Panc1 (cell line): ENCODE measurements around the gene TMEM222. TPM values are rescaled to one million over a fixed set of nuclear protein-coding genes. Genes with fewer than 3 reads are reported as not detected.

Source experiments
- ATAC-seq: fragments of 200-7000 bp; cut with Tn5 transposase; 2 replicates; pipeline ENCODE4 v1.9.1; 2020; ENCODE audit warnings: mild to moderate bottlenecking, moderate library complexity
- BruUV-seq: library from RNA; stranded (reverse); fragments of 400-500 nt; replicated peaks from 2 replicates; lab custom pipeline; 2021; lab: Mats Ljungman, UMichigan
- CTCF ChIA-PET: fragments of 300-600 bp; sonication (Branson Sonifier 250); formaldehyde crosslinking; loops from one replicate; lab custom pipeline; 2022; ENCODE audit warnings: antibody characterized with exemption; lab: Charles Lee
- POLR2A ChIA-PET: fragments of 300-600 bp; sonication (Branson Sonifier 250); formaldehyde crosslinking; loops from one replicate; lab custom pipeline; 2022; ENCODE audit warnings: antibody characterized with exemption; lab: Charles Lee
- DNase-seq: peaks from one replicate; pipeline ENCODE4 v3.0.0-alpha.2; 2010; ENCODE audit warnings: low read depth, low spot score
- H3K27ac ChIP-seq: 2 replicates; pipeline ENCODE4 v1.5.1; 2011; ENCODE audit warnings: mild to moderate bottlenecking, low read length, inconsistent platforms
- H3K27me3 ChIP-seq: fragments of 200-500 bp; sonication (Bioruptor generic); 2 replicates; pipeline ENCODE4 v1.6.0; 2014; ENCODE audit warnings: low read length, inconsistent platforms; ENCODE audit not compliant: control insufficient read depth, insufficient read depth
- H3K36me3 ChIP-seq: fragments of 200-500 bp; sonication (Bioruptor generic); 2 replicates; pipeline ENCODE4 v1.5.1; 2014; ENCODE audit warnings: inconsistent platforms, mild to moderate bottlenecking, low read length, moderate library complexity; ENCODE audit not compliant: control insufficient read depth, insufficient read depth
- H3K4me1 ChIP-seq: 2 replicates; pipeline ENCODE4 v1.5.1; 2011; ENCODE audit warnings: inconsistent platforms, mild to moderate bottlenecking, low read length, moderate library complexity; ENCODE audit not compliant: control insufficient read depth, insufficient read depth
- H3K4me3 ChIP-seq, 2 experiments: 2 replicates each; pipeline ENCODE4 v1.5.1; 2011 to 2012; ENCODE audit warnings: low read depth in 2 of 2, low read length in 2 of 2, mild to moderate bottlenecking in 2 of 2, inconsistent platforms in 1 of 2, moderate library complexity in 1 of 2
- H3K9me3 ChIP-seq: fragments of 200-500 bp; sonication (Bioruptor generic); 2 replicates; pipeline ENCODE4 v1.5.1; 2014; ENCODE audit warnings: low read depth, mild to moderate bottlenecking, inconsistent platforms, low read length, moderate library complexity; ENCODE audit not compliant: control insufficient read depth, insufficient read depth
- POLR2AphosphoS5 ChIP-seq: IDR thresholded peaks from 2 replicates; pipeline ENCODE4 v1.6.1; 2012; ENCODE audit warnings: mild to moderate bottlenecking, low read depth, low read length, moderate library complexity
- SIN3A ChIP-seq: IDR thresholded peaks from 2 replicates; pipeline ENCODE4 v1.6.1; 2012; ENCODE audit warnings: low read depth, mild to moderate bottlenecking, low read length, moderate library complexity, borderline replicate concordance; ENCODE audit not compliant: insufficient read depth
- TCF7L2 ChIP-seq: IDR thresholded peaks from 2 replicates; pipeline ENCODE4 v1.6.1; 2011; ENCODE audit warnings: mild to moderate bottlenecking, low read depth, low read length, inconsistent platforms
- in situ Hi-C: cut with HindIII; loops from 2 replicates; pipeline ENCODE4 v1.10.0; 2016; ENCODE audit warnings: low sequenced_read_pairs, low pct_unique_long_range_greater_than_20kb
- intact Hi-C: fragments of 100-400 bp; cut with micrococcal nuclease; formaldehyde crosslinking; loops from one replicate; pipeline ENCODE4 v1.10.0; 2022; ENCODE audit not compliant: unreplicated experiment
- total RNA-seq: library from RNA; stranded (reverse); gene quantifications from one replicate; pipeline ENCODE4 v1.2.1, GENCODE V29; 2021; ENCODE audit not compliant: unreplicated experiment
- TF ChIP-seq, protein P1 (sequence below), 2 experiments: IDR thresholded peaks; 2 replicates each; pipeline ENCODE4 v1.6.1; 2011 to 2012; ENCODE audit warnings: low read depth in 2 of 2, control low read depth in 1 of 2, low read length in 1 of 2, mild to moderate bottlenecking in 1 of 2, moderate library complexity in 1 of 2; ENCODE audit not compliant: insufficient read depth in 1 of 2
- TF ChIP-seq, protein P2 (sequence below): fragments of 450-650 bp; IDR thresholded peaks from 2 replicates; pipeline ENCODE4 v1.5.1; 2017; ENCODE audit warnings: mild to moderate bottlenecking

The TMEM222 gene
- total RNA-seq, 1 experiment from 2014 or later, result 55.3 TPM

DNA sequence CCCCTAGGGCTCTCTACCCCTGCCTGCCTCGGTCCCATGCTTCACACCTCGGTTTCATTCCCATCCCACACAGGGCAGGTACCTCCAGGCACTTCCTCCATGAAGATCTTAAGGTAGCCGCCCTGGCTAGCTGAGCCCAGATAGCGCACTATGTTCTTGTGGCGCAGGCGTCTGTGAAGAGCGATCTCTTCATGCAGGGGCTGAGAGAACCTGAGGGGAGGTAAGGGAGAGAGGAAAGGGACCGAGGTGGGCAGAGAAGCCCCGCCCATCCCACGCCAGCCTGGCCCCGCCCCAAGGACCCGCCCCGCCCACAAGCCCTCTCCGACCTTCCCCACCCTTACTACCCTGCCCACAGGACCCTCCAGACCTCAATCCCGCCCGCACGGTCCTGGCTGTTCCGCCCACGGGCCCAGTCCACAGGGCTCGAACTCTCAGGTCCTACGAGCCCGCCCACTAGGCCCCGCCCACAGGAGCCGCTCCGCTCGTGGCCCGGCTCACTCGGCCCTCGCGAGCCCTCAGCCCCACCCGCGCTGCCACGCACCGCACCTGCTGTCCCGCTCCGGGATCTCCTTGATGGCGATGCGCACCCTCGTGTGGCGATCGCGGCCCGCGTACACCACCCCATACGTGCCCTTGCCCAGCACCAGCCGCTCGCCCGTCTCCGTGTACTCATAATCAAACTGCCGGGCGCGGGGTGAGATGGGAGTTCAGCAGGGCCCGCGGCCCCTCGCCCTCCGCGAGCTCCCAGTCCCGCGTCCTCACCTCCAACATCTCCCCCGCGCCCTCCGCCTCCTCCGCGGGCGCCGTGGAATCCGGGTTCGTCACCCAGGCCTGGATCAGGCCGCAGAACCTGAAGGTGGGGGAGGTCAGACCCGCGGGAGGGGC is 38.4 kb downstream of the TMEM222 start:
- ChIA-PET CTCF (no interaction called here), POLR2A (no interaction called here)
- Histone ChIP-seq H3K4me1 (peaks cover 7% of the 10 kb centered on the region), H3K27ac (no peak overlapping the region), H3K27me3 (no peaks in the 10 kb centered on the region), H3K36me3 (no peaks in the 10 kb centered on the region; the same call in 1 of the 2 replicates), H3K9me3 (no peaks in the 10 kb centered on the region), H3K4me3 (no peak overlapping the region)
- in situ Hi-C loops, result no loop called here
- DNase-seq (no peak), ATAC-seq (no peak)
- no TSS peak for BruUV-seq
- TF ChIP-seq POLR2AphosphoS5, result no peak
- TF ChIP-seq, protein P1, sequence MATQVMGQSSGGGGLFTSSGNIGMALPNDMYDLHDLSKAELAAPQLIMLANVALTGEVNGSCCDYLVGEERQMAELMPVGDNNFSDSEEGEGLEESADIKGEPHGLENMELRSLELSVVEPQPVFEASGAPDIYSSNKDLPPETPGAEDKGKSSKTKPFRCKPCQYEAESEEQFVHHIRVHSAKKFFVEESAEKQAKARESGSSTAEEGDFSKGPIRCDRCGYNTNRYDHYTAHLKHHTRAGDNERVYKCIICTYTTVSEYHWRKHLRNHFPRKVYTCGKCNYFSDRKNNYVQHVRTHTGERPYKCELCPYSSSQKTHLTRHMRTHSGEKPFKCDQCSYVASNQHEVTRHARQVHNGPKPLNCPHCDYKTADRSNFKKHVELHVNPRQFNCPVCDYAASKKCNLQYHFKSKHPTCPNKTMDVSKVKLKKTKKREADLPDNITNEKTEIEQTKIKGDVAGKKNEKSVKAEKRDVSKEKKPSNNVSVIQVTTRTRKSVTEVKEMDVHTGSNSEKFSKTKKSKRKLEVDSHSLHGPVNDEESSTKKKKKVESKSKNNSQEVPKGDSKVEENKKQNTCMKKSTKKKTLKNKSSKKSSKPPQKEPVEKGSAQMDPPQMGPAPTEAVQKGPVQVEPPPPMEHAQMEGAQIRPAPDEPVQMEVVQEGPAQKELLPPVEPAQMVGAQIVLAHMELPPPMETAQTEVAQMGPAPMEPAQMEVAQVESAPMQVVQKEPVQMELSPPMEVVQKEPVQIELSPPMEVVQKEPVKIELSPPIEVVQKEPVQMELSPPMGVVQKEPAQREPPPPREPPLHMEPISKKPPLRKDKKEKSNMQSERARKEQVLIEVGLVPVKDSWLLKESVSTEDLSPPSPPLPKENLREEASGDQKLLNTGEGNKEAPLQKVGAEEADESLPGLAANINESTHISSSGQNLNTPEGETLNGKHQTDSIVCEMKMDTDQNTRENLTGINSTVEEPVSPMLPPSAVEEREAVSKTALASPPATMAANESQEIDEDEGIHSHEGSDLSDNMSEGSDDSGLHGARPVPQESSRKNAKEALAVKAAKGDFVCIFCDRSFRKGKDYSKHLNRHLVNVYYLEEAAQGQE (IDR thresholded peaks at IDR 0.05; ENCODE audit: insufficient read depth in 1 of 2, low read depth in 2 of 2, low read length in 1 of 2), result no peak
- TF ChIP-seq TCF7L2, result no peak
- TF ChIP-seq SIN3A, result no peak
- TF ChIP-seq, protein P2, sequence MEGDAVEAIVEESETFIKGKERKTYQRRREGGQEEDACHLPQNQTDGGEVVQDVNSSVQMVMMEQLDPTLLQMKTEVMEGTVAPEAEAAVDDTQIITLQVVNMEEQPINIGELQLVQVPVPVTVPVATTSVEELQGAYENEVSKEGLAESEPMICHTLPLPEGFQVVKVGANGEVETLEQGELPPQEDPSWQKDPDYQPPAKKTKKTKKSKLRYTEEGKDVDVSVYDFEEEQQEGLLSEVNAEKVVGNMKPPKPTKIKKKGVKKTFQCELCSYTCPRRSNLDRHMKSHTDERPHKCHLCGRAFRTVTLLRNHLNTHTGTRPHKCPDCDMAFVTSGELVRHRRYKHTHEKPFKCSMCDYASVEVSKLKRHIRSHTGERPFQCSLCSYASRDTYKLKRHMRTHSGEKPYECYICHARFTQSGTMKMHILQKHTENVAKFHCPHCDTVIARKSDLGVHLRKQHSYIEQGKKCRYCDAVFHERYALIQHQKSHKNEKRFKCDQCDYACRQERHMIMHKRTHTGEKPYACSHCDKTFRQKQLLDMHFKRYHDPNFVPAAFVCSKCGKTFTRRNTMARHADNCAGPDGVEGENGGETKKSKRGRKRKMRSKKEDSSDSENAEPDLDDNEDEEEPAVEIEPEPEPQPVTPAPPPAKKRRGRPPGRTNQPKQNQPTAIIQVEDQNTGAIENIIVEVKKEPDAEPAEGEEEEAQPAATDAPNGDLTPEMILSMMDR, result no peak
- intact Hi-C loops, result no loop called here

DNA sequence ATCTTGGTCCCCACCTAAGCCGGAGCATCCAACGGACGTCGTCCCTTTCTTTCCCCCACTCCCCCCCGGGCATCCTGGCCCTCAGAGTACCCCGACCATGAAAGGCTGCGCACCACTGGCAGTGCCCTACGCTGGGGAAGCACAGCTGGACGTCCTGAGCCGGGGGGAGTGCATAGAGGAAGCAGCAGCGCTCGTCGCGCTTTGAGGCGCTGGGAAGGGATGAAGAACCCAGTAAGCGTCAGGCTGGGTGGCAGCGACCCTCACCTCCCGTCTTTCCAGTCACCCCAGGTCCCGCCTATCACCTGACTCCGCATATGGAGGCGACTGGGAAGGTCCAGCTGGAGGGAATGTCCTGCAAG is 39.1 kb downstream of the TMEM222 start:
- Histone ChIP-seq H3K27ac (no peak overlapping the region), H3K4me1 (peaks cover 7% of the 10 kb centered on the region), H3K9me3 (no peaks in the 10 kb centered on the region), H3K4me3 (no peak overlapping the region), H3K36me3 (no peaks in the 10 kb centered on the region; the same call in 1 of the 2 replicates), H3K27me3 (no peaks in the 10 kb centered on the region)
- intact Hi-C loops, result no loop called here
- ChIA-PET POLR2A (no interaction called here), CTCF (no interaction called here)
- DNase-seq (no peak), ATAC-seq (no peak)
- in situ Hi-C loops, result no loop called here
- BruUV-seq, result no TSS peak
- TF ChIP-seq POLR2AphosphoS5 (no peak), SIN3A (no peak), TCF7L2 (no peak)
- TF ChIP-seq, protein P1 (IDR thresholded peaks at IDR 0.05; ENCODE audit: insufficient read depth in 1 of 2, low read depth in 2 of 2, low read length in 1 of 2), result no peak
- TF ChIP-seq, protein P2, result no peak
